Heart left ventricle (tissue), 13 donors: ENCODE results near the gene EXD3.

Experiments used
- POLR2A ChIP-seq, 2 donors: fragments of 450-650 bp; IDR thresholded peaks; one replicate each; pipeline ENCODE4 v1.6.1; 2017; ENCODE audit warnings: antibody characterized with exemption in 2 of 2, mild to moderate bottlenecking in 2 of 2, moderate library complexity in 2 of 2
- TF ChIP-seq, protein P1 (sequence below), 12 donors: fragments of 200-600 bp; sonication (generic) in 4 of 12; IDR thresholded peaks; one replicate each; pipeline versions ENCODE4 v1.5.0 to v1.8.0; 2018 to 2022; ENCODE audit warnings: antibody characterized with exemption in 12 of 12, mild to moderate bottlenecking in 5 of 12
- donor health status: ischemic (EF 13 %, LVEDD 7.1; RV severe dilation, severe dysfunction).
- donor health status: DM: no; HTN: yes; CAD: no.
- donor health status: DM: no; HTN: no; CAD: no.
- donor health status: ischemic (EF 25% LVEDD 6.9; RV normal size, moderate dysfunction).
- donor health status: ischemic (EF 25% LVEDD 5.7; RV mildly dilated, moderate dysfunction).
- donor health status: ischemic (EF 35%, LVEDD 5.7; RV mildly dilated, moderate dysfunction).
- donor health status: nonischemic (EF 11% LVEDD 7.7; RV severe dilation, severe dysfunction).
- donor health status: DM: yes; HTN: yes; CAD: no.
- donor health status: PGD.
- donor health status: ischemic (EF 29% LVEDD 5.4; RV normal size, mild dysfunction).
- donor health status: nonischemic (EF 23%, LVEDD 6.1; RV moderate dilation, normal function).

GRCh38 chr9:137325124-137325523, 97.8 kb downstream of the EXD3 start:
- no peak for TF ChIP-seq POLR2A (IDR thresholded peaks at IDR 0.05)
- TF ChIP-seq, protein P1, sequence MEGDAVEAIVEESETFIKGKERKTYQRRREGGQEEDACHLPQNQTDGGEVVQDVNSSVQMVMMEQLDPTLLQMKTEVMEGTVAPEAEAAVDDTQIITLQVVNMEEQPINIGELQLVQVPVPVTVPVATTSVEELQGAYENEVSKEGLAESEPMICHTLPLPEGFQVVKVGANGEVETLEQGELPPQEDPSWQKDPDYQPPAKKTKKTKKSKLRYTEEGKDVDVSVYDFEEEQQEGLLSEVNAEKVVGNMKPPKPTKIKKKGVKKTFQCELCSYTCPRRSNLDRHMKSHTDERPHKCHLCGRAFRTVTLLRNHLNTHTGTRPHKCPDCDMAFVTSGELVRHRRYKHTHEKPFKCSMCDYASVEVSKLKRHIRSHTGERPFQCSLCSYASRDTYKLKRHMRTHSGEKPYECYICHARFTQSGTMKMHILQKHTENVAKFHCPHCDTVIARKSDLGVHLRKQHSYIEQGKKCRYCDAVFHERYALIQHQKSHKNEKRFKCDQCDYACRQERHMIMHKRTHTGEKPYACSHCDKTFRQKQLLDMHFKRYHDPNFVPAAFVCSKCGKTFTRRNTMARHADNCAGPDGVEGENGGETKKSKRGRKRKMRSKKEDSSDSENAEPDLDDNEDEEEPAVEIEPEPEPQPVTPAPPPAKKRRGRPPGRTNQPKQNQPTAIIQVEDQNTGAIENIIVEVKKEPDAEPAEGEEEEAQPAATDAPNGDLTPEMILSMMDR (IDR thresholded peaks at IDR 0.05): no peak
